Measurements from ENCODE around the gene HTT. TPM values are rescaled to one million over a fixed set of nuclear protein-coding genes. Genes with fewer than 3 reads are reported as not detected.

Gene HTT
- polyA plus RNA-seq, 2 of the 4 experiments (the other 2 are of a cell fraction), result 14.5 to 16.9 TPM

- ChIA-PET CTCF (no interaction called here), POLR2A (no interaction called here)
- H3K4me1 ChIP-seq, result no peaks in the 10 kb centered on the region
- TF ChIP-seq ZFP36 (IDR thresholded peaks at IDR 0.05; ENCODE audit: borderline replicate concordance, partially characterized antibody) (no peak), HOXA7 (CRISPR knock-in tag; IDR thresholded peaks at IDR 0.05) (no peak), RARB (CRISPR knock-in tag; IDR thresholded peaks at IDR 0.05) (no peak), POLR2AphosphoS2 (conservative IDR thresholded peaks at IDR 0.05; ENCODE audit: low read length) (no peak), MYC (IDR thresholded peaks at IDR 0.05; ENCODE audit: borderline replicate concordance, low read length) (no peak), REST (IDR thresholded peaks at IDR 0.05) (no peak), FOSL2 (IDR thresholded peaks at IDR 0.05) (no peak), FOSL2 (CRISPR knock-in tag; IDR thresholded peaks at IDR 0.05) (no peak), TP53 (CRISPR knock-in tag; IDR thresholded peaks at IDR 0.05) (no peak), CBX2 (IDR thresholded peaks at IDR 0.05; ENCODE audit: borderline replicate concordance, low read depth) (no peak), HOXB13 (CRISPR knock-in tag; IDR thresholded peaks at IDR 0.05; ENCODE audit: low read depth) (no peak), POLR2A (IDR thresholded peaks at IDR 0.05; ENCODE audit: low read length) (no peak)
- no peak for FAIRE-seq
- H3K27ac ChIP-seq, result no peak overlapping the region
- H3K4me2 ChIP-seq, result no peak overlapping the region
- no peak overlapping the region for H3K4me3 ChIP-seq
- no peak for ATAC-seq
- no peaks in the 10 kb centered on the region for H3K9me3 ChIP-seq
- no peak for DNase-seq (ENCODE audit: low read depth in 1 of 2, low spot score in 1 of 2)
- 83% methylated on average over 3 of the region's 9 CpGs for WGBS (ENCODE audit: missing lambda C conversion rate)
Observed at GRCh38 chr4:3236326-3236878, 161.9 kb downstream of the HTT start.

GRCh38 chr4:3237266-3237665, 162.8 kb downstream of the HTT start:
- H3K27ac ChIP-seq, result no peak overlapping the region
- CTCF ChIA-PET, result interaction anchor here (1.3 kb wide), 1 partner anchor 10 kb away, joined by 3 read pairs; no protein-coding TSS in a partner anchor
- no peak for ATAC-seq
- H3K4me1 ChIP-seq, result no peaks in the 10 kb centered on the region
- no peak overlapping the region for H3K4me3 ChIP-seq
- no peak for FAIRE-seq
- no peak for TF ChIP-seq PHF8 (IDR thresholded peaks at IDR 0.05; ENCODE audit: borderline replicate concordance, low read depth)
- no peak for TF ChIP-seq HEYL (CRISPR knock-in tag; IDR thresholded peaks at IDR 0.05)
- TF ChIP-seq RNF2 (IDR thresholded peaks at IDR 0.05; ENCODE audit: borderline replicate concordance, low read depth), result no peak
- no peak for TF ChIP-seq USF2 (IDR thresholded peaks at IDR 0.05)
- no peak for TF ChIP-seq EHF (CRISPR knock-in tag; IDR thresholded peaks at IDR 0.05)
- TF ChIP-seq CBX8 (IDR thresholded peaks at IDR 0.05), result no peak
- no peak for TF ChIP-seq HES2 (IDR thresholded peaks at IDR 0.05)
- no peak for TF ChIP-seq POLR2A (IDR thresholded peaks at IDR 0.05; ENCODE audit: low read length)
- no peak for TF ChIP-seq FOSB (CRISPR knock-in tag; IDR thresholded peaks at IDR 0.05)
- no peak for TF ChIP-seq HDAC2 (IDR thresholded peaks at IDR 0.05)
- no peak for TF ChIP-seq ATOH8 (CRISPR knock-in tag; IDR thresholded peaks at IDR 0.05; ENCODE audit: low read depth)
- no peak for DNase-seq (ENCODE audit: low read depth in 1 of 2, low spot score in 1 of 2)
- no peak overlapping the region for H3K4me2 ChIP-seq
- no peaks in the 10 kb centered on the region for H3K9me3 ChIP-seq
- POLR2A ChIA-PET, result no interaction called here
- 95% methylated on average over 17 of the region's 19 CpGs for WGBS (ENCODE audit: missing lambda C conversion rate)
